Epithelial cell of proximal tubule (primary cell): ENCODE data around the gene SORCS2. TPM values are rescaled to one million over a fixed set of nuclear protein-coding genes. Genes with fewer than 3 reads are reported as not detected.

Experiments
- DNase-seq: peaks from one replicate; pipeline ENCODE4 v3.0.0-alpha.2; 2011; ENCODE audit warnings: low read depth
- H3K4me3 ChIP-seq: 2 replicates; pipeline ENCODE4 v1.5.1; 2011; ENCODE audit warnings: low read depth, mild to moderate bottlenecking, low read length
- total RNA-seq: library from RNA; depleted of rRNA; stranded (reverse); fragments of >200 nt; gene quantifications from 2 replicates; pipeline ENCODE4 v1.2.3, GENCODE V29; 2015
- TF ChIP-seq, protein P1 (sequence below): conservative IDR thresholded peaks from 2 replicates; pipeline ENCODE4 v1.5.1; 2012; ENCODE audit warnings: low read depth, mild to moderate bottlenecking, low read length

The SORCS2 gene
- total RNA-seq, 1 donor from 2014 or later = 0.29 TPM

DNA sequence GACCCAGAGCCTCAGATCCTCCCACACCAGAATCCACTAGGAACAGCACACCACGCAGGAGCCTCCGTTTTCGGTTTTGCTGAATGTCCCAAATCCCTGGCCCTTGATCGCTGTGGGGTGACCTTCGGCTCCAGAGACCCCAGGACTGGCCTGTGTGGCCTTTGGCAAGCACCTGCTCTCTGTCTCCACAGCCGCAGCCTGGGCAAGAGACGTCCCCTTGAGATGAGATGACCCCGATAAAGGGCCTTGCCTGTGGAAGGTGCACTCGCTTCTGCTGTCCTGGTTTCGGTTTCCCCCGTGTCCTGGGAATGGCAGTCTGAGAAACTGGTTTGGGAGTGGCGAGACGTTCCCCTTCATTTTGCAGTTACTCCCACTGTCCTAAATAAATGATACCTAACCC is 232.8 kb downstream of the SORCS2 start:
- DNase-seq = no peak
- TF ChIP-seq, protein P1, sequence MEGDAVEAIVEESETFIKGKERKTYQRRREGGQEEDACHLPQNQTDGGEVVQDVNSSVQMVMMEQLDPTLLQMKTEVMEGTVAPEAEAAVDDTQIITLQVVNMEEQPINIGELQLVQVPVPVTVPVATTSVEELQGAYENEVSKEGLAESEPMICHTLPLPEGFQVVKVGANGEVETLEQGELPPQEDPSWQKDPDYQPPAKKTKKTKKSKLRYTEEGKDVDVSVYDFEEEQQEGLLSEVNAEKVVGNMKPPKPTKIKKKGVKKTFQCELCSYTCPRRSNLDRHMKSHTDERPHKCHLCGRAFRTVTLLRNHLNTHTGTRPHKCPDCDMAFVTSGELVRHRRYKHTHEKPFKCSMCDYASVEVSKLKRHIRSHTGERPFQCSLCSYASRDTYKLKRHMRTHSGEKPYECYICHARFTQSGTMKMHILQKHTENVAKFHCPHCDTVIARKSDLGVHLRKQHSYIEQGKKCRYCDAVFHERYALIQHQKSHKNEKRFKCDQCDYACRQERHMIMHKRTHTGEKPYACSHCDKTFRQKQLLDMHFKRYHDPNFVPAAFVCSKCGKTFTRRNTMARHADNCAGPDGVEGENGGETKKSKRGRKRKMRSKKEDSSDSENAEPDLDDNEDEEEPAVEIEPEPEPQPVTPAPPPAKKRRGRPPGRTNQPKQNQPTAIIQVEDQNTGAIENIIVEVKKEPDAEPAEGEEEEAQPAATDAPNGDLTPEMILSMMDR = no peak

DNA sequence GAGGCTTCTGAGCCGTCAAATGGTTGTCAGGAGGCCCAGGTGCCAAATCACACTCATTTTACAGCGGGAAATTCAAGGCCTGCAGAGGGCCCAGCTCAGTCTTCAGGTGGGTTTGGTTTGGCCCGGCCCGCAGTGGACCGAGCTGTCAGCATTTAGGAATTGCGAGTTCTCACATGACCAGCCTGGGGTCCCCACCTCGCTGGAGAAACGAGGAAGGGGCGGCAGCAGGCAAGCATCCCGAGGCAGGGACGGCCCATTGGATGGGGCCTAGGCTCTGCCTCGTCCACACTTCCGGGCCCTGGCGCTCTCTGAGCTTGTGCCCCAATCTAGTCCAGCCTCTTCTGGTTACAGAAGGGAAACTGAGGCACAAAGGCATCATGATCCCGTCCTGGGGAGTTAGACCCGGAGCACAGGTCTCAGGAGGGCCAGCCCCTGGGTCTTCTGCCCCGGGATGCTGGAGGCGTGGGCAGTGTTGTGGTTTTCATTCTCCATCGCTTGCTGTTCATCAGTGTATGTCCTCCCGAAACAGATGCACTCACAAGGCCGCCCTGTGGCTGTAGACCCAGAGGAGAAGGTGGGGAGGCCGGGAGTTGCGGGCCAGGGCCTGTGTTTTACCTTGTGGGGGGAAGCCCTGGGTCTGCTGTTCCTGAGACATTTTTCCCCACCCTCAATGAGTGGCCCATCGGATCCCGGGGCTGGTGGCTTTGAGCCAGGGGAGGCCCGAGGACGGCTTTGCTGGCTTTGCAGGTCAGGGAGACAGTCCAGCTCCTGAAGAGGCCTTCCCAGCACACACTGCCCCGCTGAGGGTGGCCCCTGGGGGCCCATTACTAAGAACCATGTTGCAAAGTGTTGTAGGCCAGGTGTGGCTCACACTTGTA is 233.5 kb downstream of the SORCS2 start:
- TF ChIP-seq, protein P1 = no peak
- no peak for DNase-seq
- H3K4me3 ChIP-seq = no peak overlapping the region

More for the DNA sequence above, 232.8 kb downstream of the SORCS2 start:
- no peak overlapping the region for H3K4me3 ChIP-seq

DNA sequence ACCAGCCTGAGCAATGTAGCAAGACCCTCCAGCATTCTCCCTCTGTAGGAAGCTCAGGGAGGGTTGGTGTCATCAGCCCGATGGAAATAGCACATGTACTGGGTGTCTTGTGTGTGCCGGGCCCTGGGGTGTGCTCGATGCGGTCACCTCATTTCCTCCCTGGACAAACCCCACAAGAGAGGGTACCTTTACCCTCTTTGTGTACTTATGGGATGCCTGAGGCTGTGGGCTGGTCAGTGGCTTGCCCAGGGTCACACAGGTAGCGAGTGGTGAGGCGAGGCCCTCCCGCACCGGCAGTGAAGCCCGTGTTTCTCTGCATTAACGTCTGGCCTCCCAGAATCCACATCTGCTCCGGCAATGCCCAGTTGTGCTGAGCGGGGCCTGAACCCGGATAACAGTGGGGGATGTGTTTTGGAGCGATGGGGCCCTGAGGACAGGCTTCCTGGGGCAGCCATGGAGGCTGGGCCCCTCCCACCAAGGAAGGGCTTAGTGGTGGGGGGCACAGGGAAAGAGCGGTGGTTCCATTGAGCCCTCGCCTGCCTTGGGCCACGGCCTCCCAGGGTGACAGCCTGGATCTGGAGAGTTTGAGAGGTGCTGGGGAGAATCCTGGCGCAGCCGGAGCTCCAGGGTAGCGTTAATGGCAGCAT is 234.3 kb downstream of the SORCS2 start:
- TF ChIP-seq, protein P1 = no peak
- no peak for DNase-seq
- H3K4me3 ChIP-seq = no peak overlapping the region

DNA sequence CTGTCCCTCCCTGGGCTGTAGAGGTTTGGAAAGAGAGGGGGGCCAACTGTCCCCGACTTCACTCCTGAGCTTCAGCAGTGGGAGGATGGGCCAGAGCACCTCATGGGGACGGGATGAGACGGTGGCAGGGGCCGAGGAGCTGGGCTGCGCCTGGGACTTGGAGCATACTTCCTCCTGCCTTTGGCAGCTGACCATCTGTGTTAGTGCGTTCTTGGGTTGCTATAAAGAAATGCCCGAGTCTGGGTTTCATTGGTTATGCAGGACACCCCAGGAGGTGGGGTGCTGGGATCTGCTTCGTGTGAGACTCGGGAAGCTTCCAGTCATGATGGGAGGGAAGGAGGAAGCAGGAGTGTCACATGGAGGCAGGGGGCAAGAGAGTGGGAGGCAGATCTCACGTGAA is 235.0 kb downstream of the SORCS2 start:
- DNase-seq = no peak
- no peak overlapping the region for H3K4me3 ChIP-seq
- TF ChIP-seq, protein P1 = no peak

DNA sequence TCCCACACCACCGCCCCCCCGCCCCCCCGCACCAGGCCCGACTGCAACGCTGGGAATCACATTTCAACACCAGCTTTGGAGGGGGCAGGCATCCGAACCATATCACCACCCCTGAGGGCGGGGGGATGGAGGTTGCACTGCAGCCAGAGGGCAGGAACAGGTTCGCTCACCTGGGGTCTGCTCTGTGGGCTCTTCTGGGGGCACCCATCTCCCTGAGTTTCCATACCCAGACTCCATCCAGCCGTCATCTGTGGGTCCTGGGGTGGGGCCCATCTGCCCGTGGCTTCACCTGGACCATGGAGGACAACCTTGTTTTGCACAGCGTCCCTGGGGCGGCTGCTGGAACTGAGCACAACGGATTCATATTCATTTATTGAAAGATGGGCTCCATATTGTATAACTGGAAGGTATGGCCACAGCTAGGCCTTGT is 235.5 kb downstream of the SORCS2 start:
- no peak for DNase-seq
- TF ChIP-seq, protein P1 = no peak
- no peak overlapping the region for H3K4me3 ChIP-seq

DNA sequence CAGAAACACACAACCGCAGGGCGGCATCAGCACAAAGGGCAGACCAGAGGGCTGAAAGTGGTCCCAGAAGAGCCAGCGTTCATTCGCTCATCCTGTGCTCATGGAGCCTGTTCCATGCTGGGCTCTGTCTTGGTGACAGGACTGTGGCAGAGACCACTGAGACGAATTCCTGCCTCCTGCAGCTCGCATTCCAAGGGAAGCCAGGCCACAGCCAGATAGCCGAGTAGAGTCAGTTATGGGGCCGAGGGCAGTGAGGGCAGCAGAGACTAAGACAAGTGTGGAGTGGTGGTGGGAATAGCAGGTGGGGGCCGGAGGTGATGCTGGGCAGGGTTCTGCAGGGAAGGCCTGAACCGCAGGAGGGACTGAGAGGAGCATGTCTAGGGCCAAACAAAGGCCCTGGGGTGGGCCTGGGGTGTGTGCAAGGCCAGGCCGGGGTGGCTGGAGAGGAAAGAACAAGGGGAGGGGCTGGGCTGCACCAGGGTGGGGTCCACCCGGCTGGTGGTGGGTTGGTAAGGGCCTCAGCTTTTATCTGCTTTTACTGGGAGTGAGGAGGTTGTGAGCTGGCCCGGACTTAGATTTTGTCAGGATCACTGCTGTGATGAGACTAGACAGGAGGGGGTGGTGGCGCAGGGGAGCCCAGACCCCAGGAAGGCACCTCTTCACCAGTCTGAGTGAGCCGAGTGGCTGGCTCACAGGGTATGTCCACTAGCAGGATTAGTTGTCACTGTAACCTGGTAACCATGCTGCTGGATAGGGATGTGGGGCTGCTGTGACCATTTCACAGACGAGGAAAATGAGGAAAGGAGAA is 236.1 kb downstream of the SORCS2 start:
- no peak overlapping the region for H3K4me3 ChIP-seq
- TF ChIP-seq, protein P1 = no peak
- no peak for DNase-seq
